HG03064 (cell line): ENCODE measurements around the gene ZNF280A.
A peak's percentile ranks its signal among the peaks of the same experiment; 100 is the strongest.
"Not testable (repeated sequence)": the region's sequence is repeated elsewhere in the genome, so short reads cannot be mapped to it uniquely, and the experiment has no call there.

Experiments used
- ATAC-seq: cut with Tn5 transposase; IDR thresholded peaks from one replicate; pipeline ENCODE4 v1.9.1; 2021; ENCODE audit warnings: low read depth; ENCODE audit not compliant: unreplicated experiment

ZNF280A gene

DNA sequence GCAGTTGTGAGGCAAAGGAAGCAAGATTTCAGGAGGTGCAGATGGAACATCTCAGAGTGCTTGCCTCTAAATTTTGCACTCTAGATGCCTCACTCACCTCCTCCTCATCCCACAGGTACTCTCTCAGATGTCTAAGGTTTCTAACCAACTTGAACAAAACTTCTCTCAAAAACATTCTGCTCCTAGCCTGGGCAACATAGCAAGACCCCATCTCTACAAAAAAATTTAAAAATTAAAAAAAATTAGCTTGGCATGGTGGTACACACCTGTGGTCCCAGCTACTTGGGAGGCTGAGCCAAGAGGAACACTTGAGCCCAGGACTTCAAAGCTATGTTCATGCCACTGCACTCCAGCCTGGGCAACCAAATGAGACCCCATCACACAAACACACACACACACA is 4.2 kb downstream of the ZNF280A start:
- ATAC-seq: no peak

DNA sequence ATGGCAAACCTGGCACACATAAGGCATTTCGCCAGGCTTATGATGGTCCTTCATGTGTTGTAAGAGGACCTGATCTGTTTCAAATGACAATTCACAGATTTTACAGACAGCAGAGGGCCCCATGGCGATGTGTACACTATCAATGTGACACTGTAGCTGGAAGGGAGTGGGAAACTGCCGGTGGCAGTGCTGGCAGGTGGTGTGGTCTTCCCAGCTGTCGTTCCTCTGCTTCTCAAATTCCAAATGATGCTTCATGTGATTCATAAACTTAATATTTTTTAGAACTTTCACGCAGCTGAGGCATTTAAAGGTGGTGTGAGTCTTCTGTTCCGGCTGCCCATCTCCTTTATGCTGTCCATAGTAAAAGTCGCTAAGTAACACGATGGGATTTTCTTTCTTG is 5.6 kb downstream of the ZNF280A start:
- ATAC-seq: not testable (repeated sequence)

DNA sequence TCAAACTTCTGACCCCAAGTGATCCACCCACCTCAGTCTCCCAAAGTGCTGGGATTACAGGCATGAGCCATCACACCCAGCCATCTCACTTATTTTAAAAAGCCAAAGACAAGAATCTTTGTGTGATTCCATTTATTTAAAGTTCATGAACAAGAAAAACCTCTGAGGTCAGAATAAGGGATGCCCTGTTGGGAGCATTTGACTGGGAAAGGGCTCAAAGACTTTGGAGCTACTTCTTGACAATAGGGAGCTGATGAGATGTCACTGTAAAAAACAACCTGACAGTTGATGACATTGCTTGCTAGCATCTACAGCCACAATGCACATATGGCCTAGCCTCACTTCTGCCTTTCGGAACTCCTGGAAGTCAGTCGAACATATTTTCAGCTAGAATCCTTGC is 6.5 kb downstream of the ZNF280A start:
- ATAC-seq: no peak

DNA sequence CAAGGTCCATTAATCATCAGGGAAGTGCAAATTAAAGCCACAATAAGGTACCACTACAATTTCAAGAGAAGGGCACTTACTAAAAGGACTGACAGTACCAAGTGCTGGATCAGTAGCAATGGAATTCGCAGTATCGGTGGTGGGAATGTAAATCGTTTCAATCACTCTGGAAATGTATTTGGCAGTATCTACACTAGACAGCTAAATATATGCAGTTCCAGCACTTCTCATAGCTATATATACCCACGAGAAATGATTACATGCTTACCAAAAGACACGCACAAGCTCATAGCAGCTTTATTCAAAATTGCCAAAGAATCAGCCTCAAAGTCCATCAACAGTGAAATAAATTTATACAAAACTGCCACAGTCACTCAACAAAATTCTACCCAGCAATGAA is 7.1 kb downstream of the ZNF280A start:
- no peak for ATAC-seq

DNA sequence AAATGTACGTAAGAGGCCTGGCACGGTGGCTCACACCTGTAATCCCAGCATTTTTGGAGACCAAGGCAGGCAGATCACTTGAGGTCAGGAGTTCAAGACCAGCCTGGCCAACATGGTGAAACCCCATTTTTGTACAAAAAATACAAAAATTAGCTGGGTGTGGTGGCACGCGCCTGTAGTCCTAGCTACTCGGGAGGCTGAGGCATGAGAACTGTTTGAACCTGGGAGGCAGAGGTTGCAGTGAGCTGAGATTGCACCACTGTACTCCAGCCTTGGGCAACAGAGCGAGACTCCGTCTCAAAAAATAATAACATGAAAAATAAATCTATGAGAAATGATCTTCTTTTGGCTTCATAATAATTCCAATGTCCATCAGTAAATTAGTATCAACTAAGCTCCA is 9.2 kb downstream of the ZNF280A start:
- ATAC-seq: not testable (repeated sequence)

DNA sequence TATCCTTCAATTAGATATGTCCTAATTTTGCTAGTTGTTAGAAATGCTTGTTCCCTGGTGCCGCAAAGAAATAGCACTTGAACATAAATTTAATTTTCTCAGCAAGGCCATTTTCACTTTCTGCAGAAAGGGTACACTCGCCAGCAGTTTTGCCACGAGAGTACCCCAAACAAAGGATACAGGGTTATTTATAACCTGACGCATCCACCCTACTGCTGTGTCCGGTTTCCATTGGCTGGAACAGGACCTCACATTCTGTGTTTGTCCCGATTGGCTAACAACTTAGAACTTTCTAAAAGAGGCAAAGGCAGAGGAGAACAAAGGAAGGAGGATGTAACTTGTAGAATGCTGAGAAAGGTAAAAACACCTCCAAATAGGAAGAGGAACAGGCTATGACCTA is 10.2 kb downstream of the ZNF280A start:
- ATAC-seq: not testable (repeated sequence)

DNA sequence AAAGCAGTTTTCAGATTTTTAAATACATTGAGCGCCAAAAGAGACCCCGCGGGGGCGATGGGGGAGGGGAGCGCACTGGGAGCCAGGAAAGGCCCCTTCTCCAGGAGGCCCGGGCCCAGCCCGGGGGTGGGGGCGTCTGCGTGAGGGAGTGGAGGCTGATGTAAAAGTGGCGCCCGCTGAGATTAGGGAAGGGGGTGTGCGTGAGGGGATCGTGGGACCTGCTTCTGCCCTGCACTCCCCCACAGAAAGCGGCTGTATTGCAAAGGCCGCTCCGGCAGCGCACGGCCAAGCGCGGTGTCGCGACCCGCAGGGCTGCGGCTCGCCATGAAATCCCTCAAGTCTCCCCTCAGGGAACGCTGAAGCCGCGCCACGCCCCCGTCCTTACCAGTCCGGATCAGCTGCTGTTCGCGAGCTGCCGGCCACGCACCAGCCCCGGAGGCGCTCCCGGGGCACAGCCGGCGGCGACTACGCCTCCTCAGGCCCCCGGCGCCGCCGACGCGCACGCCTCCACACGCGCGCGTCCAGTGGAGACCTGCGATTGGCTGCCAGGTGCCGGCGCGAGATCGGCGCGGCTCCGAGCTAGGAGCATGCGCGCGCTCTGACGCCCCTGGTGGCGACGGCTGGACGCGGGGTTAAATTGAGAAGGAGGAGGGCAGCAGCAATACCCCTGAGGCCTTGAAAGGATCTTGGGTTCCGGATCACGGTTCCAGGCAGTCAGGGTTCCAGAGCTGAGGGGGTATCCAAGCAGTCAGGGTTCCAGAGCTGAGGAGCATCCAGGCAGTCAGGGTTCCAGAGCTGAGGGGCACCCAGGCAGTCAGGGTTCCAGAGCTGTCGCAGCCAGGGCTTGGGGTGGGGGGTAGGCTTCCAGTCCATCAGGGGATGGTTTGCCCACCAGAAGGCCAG is 11.5 kb downstream of the ZNF280A start, which contains the start of gene ZNF280B:
TSS of gene ZNF280B (minus strand) at position 469 of the 903 bp plus-strand sequence. CDS start 19,344 bp downstream, outside the sequence.
- ATAC-seq: peak; percentile 73

DNA sequence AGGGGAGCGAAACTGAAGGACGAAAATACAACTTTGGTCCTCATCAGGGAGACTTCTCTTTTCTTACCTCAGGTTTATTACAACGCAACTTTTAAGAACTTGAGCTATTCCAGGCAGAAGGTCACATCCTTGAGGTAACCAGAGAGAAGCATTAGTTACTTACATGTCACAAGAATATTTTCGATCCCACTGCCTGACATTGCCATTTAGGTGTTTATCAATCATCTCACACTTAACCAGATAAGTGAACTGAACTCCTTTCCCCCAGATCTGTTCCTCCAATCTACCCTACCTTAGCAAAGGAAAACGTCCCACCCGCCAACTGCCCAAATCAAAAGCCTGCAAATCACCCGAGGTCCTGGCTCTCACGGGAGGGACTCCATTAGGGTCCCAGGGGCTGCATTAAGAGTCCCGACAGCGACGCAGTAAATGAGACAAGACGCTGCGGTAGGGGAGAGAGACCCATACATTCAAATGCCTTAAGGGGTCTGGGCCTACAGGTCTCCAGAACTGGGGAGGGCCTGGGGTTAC is 12.3 kb downstream of the ZNF280A start:
- ATAC-seq: no peak

DNA sequence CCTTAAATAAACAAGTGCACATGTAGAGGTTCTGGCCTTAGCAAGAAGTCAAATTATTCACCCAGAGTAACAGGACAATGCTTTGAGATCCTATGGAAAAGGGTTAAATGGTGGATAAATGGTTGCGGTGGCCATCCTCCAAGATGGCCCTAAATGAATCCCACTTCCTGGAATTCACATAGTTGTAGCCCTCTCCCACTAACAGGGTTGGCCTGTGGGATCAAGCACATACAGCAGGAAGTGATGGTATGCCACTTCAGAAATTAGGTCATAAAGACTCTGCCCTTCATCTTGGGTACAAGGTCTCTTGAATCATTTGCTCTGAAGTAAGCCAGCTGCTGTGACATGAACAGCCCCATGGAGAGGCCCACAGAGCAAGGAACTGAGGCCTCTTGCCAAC is 13.3 kb downstream of the ZNF280A start:
- ATAC-seq: no peak

DNA sequence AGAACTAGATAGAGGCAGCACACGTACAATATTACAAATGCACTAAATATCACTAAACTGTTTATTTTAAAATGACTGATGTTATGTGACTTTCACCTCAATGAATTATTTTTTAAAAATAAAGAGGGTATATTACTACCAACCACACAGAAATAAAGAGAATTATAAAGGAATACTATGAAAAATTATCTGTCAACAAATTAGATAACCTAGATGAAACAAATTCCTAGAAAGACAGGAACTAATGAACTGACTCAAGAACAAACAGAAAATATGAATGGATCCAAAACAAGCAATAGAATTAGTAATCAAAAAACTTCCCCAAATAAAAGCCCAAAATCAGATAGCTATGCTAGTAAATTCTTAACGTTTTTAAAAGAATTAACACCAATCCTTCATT is 21.8 kb downstream of the ZNF280A start:
- ATAC-seq: no peak

DNA sequence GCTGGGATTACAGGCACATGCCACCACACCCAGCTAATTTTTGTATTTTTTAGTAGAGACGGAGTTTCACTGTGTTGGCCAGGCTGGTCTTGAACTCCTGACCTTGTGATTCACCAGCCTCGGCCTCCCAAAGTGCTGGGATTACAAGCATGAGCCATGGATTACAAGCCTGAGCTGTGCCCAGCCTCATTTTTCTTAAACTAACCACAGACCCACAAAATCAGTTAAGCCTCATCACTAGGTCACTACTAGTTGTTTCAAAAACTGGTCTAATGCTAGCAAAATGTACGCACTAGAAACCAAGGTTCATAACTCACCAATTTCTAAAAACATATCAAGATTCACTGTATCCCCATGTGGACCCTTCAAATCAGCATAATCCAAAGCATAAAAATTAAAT is 28.5 kb downstream of the ZNF280A start:
- ATAC-seq: not testable (repeated sequence)

DNA sequence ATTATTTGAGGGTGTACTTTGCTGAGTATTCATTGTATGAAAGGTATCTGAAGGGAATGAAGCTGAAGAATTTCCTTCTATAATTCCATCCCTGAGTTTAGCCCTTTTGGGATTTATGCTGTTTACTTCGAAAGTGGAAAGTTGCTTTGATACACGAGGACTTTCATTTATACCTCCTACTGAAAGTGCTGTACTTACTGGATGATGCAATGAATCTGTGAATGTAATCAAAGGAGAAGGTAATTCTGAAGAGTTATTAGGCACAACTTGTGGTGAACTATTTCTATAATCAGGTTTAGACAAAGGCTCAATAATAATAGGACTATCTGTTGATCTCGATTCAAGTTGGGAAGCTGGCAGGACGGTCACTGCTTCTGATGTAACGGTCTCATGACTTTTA is 31.3 kb downstream of the ZNF280A start:
- ATAC-seq: no peak

DNA sequence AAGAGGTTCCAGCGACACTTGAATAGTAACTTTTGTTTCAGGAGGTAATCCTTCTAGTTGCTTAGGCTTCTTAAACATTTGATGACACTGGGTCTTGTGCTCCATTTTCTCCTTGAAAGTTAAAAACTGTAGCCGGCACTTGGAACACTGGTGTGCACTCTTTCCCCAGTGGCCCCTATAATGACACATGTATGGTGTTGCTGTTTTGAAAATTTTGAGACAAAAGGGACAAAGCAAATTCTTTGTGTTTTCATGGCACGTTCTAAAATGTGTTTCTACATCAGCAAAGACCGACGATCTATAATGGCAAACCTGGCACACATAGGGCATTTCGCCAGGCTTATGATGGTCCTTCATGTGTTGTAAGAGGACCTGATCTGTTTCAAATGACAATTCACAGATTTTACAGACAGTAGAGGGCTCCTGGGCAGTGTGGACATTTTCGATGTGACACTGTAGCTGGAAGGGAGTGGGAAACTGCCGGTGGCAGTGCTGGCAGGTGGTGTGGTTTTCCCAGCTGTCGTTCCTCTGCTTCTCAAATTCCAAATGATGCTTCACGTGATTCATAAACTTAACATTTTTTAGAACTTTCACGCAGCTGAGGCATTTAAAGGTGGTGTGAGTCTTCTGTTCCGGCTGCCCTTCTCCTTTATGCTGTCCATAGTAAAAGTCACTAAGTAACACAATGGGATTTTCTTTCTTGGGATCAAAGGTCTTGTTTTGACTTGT is 32.0 kb downstream of the ZNF280A start:
- ATAC-seq: no peak

DNA sequence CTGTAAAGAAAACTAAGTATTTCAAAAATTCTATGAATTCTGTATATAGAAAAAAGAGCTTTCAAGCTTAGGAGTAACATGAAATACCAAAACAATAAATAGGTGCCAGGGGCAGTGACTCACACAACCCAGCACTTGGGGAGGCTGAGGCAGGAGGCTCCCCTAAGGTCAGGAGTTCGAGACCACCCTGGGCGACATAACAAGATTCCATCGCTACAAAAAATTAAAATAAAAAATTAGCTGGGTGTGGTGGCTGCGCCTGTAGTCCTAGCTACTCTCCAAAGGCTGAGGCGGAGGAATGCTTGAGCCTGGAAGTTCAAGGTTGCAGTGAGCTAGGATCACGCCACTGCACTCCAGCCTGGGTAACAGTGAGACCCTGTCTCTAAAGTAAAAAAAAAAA is 33.0 kb downstream of the ZNF280A start:
- no peak for ATAC-seq

DNA sequence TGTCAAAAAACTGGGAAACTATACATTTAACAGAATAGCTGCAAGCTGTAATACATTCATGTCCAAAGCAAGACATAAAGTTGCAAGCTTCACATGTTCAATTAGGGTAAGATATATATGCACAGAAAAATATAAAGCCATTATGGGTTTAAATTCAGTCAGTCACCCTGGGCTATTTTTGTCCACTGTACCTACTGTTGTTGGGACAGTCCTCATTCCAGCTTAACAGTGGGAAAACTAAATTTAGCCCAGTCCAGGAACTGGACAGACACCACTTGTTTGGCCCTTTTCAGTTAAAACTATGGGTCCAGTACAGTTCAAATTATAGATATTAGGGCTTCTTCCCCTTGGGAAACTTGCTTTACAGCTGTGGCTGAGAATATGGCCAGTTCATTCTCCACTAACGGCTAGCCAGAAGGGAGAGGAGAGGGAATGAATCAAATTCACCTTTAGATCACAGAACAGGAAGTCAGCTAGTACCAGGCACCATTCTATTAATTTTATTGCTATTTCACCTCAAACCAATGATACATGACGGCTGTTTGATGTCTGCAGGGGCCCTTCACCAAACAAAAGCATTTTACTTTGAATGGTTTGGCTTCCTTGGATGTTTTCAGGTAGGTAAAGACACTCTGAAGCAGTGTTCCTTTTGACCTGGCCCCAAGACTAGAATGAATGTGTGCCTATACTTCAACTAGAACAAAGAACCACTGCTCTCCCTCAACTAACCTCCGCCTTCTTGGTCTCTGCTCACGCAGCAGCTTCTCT is 33.8 kb downstream of the ZNF280A start:
- no peak for ATAC-seq

DNA sequence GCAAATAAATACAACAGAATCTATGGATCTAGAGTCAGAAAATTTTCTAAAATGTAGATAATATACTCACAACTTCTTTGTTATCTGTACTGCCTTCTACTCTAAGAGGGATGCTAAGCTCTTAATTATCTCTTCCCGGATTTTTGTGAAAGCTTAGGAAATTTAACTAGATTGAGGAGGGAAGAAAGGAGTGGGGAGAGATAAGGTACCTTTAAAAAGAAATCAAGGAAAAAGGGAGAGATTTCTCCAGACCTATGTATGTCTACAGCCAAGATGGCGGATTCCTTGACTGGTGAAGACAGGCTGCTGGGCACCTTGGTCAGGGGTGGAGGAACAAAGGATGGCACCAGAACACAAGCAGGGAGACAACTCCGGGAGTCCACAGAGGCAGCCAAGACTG is 34.5 kb downstream of the ZNF280A start:
- no peak for ATAC-seq

DNA sequence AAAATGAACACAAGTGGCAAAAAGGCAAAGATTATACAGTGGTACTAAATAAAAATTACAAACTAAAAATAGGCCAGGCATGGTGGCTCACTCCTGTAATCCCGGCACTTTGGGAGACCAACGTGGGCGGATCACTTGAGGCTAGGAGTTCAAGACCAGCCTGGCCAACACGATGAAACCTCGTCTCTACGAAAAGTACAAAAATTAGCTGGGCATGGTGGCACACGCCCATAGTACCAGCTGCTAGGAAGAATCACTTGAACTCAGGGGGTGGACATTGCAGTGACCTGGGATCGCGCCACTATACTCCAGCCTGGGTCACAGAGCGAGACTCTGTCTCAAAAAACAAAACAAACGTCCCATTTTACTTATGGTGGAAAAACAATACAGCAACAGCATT is 36.0 kb downstream of the ZNF280A start:
- no peak for ATAC-seq

DNA sequence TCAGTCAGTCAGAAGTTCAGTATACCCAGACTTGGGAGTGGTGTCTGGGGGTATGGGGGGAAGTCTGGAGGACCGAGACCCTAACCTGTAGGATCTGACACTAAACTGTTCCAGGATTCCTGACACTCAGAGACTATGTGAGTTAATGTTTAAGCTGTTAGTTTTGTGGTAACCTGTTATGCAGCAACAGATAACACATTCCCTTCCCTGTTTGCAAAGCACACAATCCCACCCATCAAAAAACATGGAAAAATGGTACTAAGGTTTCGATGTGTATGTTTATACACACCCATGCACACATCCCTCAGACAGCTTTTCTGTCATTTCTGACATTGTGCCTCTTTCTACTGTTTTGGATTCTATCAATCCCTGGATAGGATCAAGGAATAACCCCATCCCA is 39.1 kb downstream of the ZNF280A start:
- ATAC-seq: no peak

DNA sequence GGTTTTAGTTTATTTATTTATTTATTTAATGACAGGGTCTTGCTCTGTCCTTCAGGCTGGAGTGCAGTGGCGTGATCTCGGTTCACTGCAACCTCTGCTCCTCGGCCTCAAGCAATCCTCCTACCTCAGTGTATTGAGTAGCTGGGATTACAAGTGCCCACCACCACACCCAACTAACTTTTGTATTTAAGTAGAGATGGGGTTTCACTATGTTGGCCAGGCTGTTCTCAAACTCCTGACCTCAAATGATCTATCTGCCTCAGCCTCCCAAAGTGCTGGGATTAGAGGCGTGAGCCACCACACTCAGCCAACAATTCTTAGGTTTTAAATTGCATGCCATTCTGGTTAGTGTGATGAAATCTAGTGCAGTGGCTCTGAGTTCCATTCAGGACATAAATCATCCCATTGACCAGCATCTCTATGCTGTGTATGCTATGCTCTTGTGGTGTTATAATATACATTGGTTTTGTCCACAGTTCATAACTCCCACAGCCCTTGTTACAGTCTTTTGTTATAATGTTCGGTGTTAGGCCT is 40.0 kb downstream of the ZNF280A start:
- ATAC-seq: no peak

DNA sequence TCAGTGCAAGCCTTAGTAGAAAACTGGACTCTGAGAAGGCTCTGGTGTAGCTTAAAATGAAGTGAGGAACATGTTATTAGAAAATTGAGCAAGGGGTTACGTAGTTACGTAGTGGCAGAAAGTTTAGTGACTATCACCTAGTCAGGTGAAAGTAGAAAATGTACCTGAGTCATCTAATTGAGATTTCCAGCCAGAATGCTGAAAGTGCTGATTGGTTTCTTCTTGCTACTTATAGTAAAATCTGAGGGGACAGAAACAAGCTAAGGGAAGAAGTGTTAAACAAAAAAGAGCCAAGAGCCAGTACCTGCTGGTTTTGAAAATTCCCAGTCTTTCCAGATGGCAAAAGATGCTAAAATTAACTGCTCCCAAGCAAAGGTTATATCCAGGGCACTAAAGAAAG is 41.0 kb downstream of the ZNF280A start:
- ATAC-seq: no peak

DNA sequence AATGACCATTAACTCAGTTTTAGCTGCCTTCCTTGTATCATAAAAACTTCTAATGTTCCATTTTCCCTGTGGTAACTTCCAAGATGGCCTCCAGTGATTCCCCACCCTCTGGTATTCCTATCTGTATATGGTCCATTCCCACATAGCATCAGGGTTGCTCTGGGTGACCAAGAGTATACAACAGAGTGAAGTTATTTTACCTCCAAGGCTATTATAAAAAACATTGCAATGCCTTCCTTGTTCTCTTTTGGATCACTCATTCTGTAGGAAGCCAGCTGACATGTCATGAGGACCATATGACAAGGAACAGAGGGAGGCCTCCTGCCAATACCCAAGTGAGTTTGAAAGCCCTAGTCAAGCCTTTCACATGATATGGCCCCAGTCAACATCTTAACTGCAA is 41.6 kb downstream of the ZNF280A start:
- no peak for ATAC-seq
